Cardiac fibroblast (primary cell): ENCODE data around the gene AFAP1L1.

Experiments
- DNase-seq, 2 donors: peaks; one replicate each; pipeline versions ENCODE4 v3.0.0 to v3.0.0-alpha.2; 2010; ENCODE audit warnings: low read depth in 2 of 2
- H3K4me3 ChIP-seq, 2 donors: replicated peaks in 1 of 2; 1 replicate in 1 of 2; 2 replicates in 1 of 2; pipeline ENCODE4 v1.5.1; 2011; ENCODE audit warnings: low read depth in 2 of 2, low read length in 2 of 2, mild to moderate bottlenecking in 2 of 2, moderate library complexity in 1 of 2
- CTCF ChIP-seq: IDR thresholded peaks from one replicate; pipeline ENCODE4 v1.5.1; 2011; ENCODE audit warnings: low read depth, mild to moderate bottlenecking, low read length, inconsistent platforms

AFAP1L1 gene

GRCh38 chr5:149297340-149298025 lies 25.8 kb downstream of the AFAP1L1 start:
- TF ChIP-seq CTCF: no peak
- no peak overlapping the region for H3K4me3 ChIP-seq
- DNase-seq: peak in 1 of 2 donors; percentile 20

GRCh38 chr5:149298163-149298562 lies 26.5 kb downstream of the AFAP1L1 start:
- no peak overlapping the region for H3K4me3 ChIP-seq
- TF ChIP-seq CTCF: no peak
- no peak for DNase-seq

DNA sequence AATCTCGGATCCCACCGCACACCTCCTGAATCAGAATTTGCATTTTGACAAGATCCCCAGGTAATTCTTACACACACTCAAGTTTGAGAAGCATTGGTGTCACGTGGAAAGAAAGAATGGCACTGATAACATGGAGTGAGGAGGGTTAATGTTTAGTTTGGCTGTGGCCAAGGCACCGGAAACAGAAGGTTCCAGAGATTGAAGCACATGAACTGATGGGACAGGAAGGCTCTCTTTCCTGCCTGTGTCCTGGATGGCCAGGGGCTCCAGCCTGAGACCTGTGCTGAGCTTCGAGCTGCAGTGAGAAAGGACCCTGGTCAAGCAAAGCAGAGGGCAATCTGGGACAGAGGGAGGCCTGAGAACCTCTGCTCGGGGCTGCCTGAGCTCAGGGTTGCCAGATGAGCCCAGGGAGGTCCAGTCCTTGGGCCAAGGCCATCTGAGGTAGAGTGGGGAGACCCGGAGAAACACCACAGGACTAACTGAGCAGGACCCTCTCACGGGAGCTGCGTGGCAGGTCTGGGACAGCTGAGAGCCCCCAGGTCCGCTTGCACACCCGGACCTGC lies 27.3 kb downstream of the AFAP1L1 start:
- TF ChIP-seq CTCF: no peak
- H3K4me3 ChIP-seq: no peak overlapping the region
- DNase-seq: no peak

DNA sequence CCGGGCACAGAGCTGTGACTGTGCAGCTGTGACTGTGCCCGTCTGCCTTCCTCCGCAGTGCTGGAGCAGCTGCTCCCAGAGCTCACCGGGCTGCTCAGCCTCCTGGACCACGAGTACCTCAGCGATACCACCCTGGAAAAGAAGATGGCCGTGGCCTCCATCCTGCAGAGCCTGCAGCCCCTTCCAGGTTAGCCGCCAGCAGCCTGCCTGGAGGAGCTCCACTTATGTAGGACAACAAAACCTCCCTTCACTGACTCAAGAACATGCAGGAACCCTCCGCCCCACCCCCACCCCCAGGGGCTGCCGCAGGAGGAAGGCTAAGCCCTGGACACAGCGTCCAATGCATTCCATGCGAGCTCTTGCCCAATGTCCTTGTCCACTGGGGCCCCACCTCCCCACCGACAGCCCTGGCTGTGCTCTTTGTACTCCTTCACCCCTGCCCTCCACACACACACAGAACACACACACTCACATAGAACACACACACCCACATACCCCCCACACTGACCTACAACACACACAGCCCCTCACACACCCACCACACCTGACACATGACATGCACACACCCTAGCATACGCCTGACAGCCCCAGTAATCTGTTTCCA lies 27.9 kb downstream of the AFAP1L1 start:
- no peak overlapping the region for H3K4me3 ChIP-seq
- TF ChIP-seq CTCF: no peak
- DNase-seq: no peak

DNA sequence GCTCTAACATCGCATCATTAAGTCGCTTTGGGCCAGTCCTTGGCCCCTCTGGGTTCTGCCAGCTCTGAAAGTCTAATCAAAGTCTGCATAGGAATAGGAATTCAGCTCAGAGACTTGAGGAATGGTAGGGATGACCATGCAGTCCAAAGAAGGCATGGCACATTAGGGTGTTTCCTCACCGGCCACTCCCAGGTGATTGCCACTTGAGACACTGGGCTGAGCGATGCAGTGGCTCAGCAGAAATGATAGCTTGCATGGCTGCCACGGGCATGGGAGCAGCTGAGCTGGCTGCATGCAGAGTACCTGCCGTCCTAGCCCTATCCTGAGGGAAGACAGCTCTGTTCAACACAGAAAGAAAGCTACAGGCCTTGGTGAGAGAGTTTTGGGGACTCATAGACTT lies 28.8 kb downstream of the AFAP1L1 start:
- H3K4me3 ChIP-seq: no peak overlapping the region
- DNase-seq: no peak
- TF ChIP-seq CTCF: no peak

- DNase-seq: no peak
Observed at GRCh38 chr5:149301049-149301743, 29.5 kb downstream of the AFAP1L1 start.

More at GRCh38 chr5:149301049-149301743, 29.5 kb downstream of the AFAP1L1 start:
- TF ChIP-seq CTCF: no peak
- H3K4me3 ChIP-seq: no peak overlapping the region
